Right hindlimb (tissue), 1 donor: Measurements from ENCODE around the gene VNN1.
"Not testable (repeated sequence)": the region's sequence is repeated elsewhere in the genome, so short reads cannot be mapped to it uniquely, and the experiment has no call there.

ENCODE experiments used
- DNase-seq: peaks from one replicate; pipeline ENCODE4 v3.0.0-alpha.2; 2018

The VNN1 gene

DNA sequence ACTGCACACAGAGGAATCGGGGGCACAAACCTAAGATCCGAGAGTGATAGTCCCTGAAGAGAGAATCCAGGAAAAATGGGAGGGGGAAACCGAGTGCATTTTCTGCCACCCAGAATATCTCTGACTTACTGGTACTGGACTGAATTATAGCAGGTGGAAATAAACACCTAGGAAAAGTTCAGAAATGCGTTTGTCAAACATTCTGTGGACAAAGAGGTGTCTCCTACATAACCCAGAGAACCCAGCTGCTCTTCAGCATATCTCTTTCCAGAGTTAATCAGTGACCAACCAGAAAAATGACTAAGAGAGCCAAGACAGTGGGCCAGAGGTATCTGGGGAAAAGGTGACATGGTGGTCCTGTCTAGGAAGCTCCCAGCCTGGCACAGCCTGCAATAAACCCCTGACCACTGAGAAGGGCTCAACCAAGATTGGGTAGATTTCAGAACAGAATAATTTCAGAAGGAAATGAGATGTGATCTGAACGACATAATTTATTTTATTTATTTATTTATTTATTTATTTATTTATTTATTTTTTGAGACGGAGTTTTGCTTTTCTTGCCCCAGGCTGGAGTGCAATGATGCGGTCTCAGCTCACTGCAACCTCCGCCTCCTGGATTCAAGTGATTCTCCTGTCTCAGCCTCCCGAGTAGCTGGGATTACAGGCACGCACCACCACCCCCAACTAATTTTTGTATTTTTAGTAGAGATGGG, 6.0 kb upstream of the VNN1 start:
- no peak for DNase-seq

GRCh38 chr6:132715881-132716637, 2.2 kb upstream of the VNN1 start:
- DNase-seq, result no peak

DNA sequence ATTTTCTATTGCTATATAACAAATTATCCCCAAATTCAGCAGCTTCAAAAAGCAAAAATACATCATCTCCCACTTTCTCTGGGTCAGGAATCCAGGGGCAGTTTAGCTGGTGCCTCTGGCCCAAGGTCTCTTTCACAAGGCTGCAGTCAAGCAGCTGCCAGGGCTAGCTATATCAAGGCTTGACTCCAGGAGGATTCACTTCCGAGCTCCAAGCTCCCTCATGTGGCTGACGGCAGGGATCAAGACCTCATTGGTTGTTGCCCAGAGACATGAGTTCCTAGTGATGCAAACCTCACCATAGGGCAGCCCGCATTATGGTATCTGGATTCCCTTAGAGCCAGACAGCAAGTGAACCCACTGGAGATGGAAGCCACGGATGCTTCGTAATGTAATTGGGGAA, 1.3 kb upstream of the VNN1 start:
- peak; percentile 26 for DNase-seq

DNA sequence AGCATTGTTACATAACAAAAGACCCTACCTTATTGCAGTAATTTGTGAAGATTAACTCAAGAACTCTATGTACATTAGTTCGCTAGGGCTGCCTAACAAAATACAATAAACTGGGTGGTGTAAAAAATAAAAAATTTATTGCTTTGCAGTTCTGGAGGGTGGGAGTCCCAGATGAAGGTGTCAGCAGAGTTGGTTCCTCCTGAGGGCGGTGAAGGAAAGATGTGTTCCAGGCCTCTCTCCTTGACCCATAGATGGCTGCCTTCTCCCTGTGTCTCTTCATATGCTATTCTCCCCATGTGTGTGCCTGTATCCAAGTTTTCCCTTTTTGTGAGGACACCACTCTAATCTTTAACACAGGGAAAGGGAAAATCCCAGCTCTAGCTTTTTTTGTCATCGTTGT, 305 bp upstream of the VNN1 start:
- DNase-seq, result no peak

- DNase-seq, result no peak
Measured at GRCh38 chr6:132712366-132712765, 1.5 kb downstream of the VNN1 start.

GRCh38 chr6:132708771-132709170, 5.1 kb downstream of the VNN1 start:
- DNase-seq, result no peak

DNA sequence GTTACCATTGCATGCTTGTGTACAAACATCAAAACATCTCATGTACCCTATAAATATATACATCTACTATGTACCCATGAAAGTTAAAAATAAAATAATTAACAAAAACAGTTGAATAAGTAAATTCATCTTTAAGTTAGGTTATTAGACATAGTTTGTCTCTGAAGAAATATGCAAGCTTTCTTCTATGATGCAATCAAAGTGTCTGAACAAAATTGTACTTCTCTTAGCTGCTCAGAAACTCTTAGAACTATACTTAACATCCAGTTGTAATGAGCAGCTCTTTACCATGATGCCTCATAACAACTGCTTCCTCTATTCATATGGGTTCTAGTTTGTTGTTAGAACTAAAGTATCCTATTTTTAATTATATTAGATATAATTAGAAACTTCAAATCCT, 5.9 kb downstream of the VNN1 start:
- DNase-seq, result no peak

- not testable (repeated sequence) for DNase-seq
Measured at GRCh38 chr6:132706756-132707155, 7.1 kb downstream of the VNN1 start.

DNA sequence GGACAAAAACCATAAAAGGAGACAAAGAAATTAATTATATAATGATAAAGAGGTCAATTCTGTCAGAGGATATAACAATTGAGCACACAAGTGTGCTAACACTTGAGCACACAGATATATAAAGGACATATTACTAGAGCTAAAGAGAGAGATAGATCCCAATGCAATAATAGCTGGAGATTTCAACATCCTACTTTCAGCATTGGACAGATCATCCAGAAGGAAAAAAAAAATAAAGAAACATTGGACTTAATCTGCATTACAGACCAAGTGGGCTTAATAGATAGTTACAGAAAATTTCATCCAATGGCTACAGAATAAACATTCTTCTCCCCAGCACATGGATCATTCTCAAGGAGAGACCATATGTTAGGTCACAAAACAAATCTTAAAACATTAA, 9.9 kb downstream of the VNN1 start:
- no peak for DNase-seq

GRCh38 chr6:132698608-132699007, 15.2 kb downstream of the VNN1 start:
- DNase-seq, result no peak

DNA sequence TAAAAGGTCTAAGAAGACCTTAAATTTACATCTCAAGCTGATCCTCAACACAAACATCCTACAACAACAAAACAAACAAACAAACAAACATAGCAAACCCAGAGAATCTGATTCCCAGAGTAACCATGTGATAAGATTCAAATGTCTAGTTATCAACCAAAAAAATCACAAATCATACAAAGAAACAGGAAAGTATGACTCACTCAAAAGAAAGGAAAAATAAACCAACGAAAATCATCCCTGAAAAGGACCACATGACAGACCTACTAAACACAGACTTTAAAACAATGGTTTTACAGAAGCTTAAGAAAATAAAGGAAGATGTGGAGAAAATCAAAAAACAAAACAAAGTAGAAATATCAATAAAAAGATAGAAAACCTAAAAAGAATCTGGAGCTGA, 18.1 kb downstream of the VNN1 start:
- DNase-seq, result no peak

DNA sequence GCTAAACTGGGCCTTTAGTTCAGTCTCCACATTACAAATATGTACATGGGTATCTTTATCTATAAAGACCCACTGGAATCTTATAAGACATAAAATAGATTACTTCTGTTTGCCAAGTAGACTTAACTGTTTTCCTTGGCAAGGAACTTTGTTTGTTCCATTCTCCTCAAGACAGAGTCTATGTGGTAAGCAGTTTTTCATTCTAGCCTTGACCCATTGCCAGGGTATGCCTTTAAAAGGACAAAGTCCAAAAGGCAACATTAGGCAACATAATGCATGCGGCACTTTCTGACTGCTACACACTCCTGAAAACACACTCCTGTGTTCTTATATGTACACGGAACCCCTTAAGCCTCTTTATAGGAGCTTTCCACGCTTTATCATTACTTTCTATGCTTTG, 20.4 kb downstream of the VNN1 start:
- no peak for DNase-seq

DNA sequence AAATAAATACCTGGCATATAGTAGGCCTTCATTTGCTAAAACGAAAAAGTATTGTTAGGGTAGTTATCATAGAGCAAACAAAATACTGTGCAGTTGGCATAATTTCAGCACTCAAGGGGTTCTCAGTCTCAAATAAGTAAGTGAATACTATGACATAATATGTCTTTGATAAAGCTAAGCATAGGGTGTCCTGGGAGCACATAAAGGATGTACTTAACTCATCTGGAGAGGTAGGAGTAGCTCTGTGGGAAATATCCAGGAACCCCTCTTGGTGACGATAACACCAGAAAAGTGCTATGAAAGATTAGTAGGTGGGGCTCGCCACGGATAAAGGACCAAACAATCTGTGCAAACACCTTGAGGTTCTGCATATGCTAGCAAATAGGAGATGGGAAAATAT, 23.2 kb downstream of the VNN1 start:
- DNase-seq, result no peak

GRCh38 chr6:132687306-132687705, 26.5 kb downstream of the VNN1 start:
- DNase-seq, result no peak

DNA sequence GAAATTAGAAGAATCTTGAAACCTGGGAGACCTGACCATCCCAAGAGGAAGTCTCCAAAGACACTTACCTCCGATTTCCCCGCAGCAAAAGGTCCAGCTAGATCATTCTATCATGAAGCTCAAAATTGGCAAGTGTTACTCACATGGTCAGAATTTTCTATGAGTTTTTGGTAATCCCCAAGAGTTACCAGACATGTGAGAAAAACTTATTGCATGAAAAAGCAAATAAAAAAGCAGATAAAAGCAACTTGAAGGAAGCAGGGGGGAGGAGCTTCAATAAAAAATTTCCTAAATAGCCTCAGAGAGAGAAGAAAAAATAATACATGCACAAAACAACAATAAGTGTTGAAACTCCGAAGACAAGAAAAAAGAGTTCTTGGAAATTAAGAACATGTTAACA, 27.3 kb downstream of the VNN1 start:
- no peak for DNase-seq

DNA sequence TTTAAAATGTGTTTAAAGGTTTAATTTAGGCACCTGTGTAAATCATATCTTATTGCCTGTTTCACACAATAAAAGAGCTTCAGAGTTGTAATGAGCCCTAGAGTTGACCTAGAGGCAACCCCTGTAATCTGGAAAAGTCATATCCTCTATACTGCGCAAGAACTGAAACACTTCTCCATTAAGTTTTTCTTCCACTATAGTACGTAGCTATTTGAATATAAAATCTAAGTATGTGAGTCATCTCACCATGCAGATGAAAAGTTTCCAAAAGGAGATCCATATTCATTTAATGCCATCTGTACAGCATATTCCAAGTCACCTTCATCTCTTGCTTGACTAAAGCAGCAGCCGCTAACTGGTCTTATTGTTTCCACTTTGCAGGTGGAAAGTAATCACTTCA, 28.8 kb downstream of the VNN1 start:
- no peak for DNase-seq

DNA sequence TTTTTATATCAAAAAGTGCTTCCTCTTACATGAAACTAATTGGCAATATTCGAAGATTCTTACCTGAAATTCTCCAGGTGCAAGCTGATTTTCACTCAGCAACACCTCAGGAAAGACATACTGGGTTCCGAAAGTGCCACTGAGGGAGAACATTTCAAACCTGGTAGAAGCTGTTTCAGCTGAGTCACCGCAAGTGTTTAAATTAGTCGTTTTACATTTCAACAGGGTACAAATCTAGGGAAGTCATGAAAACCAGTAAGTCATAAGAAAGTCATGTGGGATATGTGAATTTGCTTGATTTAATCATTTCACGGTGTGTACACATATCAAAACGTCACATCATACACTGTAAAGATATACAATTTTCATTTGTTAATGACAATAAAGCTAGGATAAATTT, 29.6 kb downstream of the VNN1 start:
- DNase-seq, result no peak

GRCh38 chr6:132683543-132683942, 30.3 kb downstream of the VNN1 start:
- DNase-seq, result no peak

- DNase-seq, result not testable (repeated sequence)
Measured at GRCh38 chr6:132679094-132679493, 34.8 kb downstream of the VNN1 start.

DNA sequence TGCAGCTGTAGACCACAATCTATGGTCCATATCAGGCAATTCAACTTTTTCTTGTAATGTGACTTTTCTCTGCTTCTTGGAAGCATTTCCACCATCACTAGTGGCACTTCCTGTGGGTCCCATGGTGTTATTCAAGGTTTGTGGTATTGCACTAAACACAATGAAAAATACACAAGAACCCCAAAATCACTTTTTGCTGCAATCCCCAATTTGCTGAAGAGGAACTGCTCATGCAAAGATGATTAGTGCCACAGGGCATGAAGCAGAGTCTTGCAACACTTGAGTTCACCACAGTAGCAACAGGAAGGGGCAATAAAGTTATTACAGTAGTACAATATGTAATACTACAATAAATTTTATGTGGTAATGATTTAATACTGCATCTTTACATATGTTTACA, 38.1 kb downstream of the VNN1 start:
- no peak for DNase-seq

DNA sequence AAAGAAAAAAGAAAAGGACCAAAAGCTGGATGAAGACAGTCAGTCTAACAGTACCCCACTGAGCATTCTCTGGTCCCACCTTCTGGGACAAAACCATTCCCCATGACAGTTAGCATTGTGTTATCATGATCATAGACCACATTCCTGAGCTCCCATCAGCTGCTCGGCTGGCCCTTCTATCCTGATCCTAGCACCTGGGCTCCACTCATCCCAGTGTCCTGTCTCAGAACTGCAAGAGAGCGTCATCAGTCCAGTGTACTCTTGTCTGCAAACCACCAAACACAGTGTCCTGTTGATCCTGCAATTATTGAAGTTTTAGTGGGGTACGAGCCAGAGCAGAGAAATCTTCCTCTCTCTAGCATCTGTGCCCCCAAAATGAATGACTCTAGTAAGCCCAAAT, 38.9 kb downstream of the VNN1 start:
- no peak for DNase-seq

GRCh38 chr6:132673376-132674094, 40.3 kb downstream of the VNN1 start:
- no peak for DNase-seq

- no peak for DNase-seq
Measured at GRCh38 chr6:132671295-132671694, 42.6 kb downstream of the VNN1 start.

- no peak for DNase-seq
Measured at GRCh38 chr6:132669690-132670291, 44.1 kb downstream of the VNN1 start.
